GM21447 (cell line): ENCODE results near the gene CYP2C18.
"Not testable (repeated sequence)": the region's sequence is repeated elsewhere in the genome, so short reads cannot be mapped to it uniquely, and the experiment has no call there.

Experiments used
- ATAC-seq: cut with Tn5 transposase; IDR thresholded peaks from one replicate; pipeline ENCODE4 v1.9.1; 2021; ENCODE audit not compliant: unreplicated experiment

The CYP2C18 gene

GRCh38 chr10:94683214-94684054 is at the start of gene CYP2C18:
Gene CYP2C18, plus strand, starts transcription at chr10:94683729. Its CDS starts 91 bp downstream, at chr10:94683820.
- ATAC-seq: no peak

GRCh38 chr10:94638097-94638496 is 45.4 kb upstream of the CYP2C18 start:
- ATAC-seq: not testable (repeated sequence)

GRCh38 chr10:94639902-94640301 is 43.6 kb upstream of the CYP2C18 start:
- no peak for ATAC-seq

GRCh38 chr10:94640562-94640961 is 43.0 kb upstream of the CYP2C18 start:
- ATAC-seq: no peak

- no peak for ATAC-seq
These were observed 42.0 kb upstream of the CYP2C18 start for GRCh38 chr10:94641480-94641879.

GRCh38 chr10:94644352-94644751 is 39.2 kb upstream of the CYP2C18 start:
- ATAC-seq: no peak

GRCh38 chr10:94645285-94645684 is 38.2 kb upstream of the CYP2C18 start:
- no peak for ATAC-seq

- not testable (repeated sequence) for ATAC-seq
These were observed 28.3 kb upstream of the CYP2C18 start for GRCh38 chr10:94655201-94655600.

GRCh38 chr10:94663061-94663460 is 20.5 kb upstream of the CYP2C18 start:
- not testable (repeated sequence) for ATAC-seq

GRCh38 chr10:94666391-94667102 is 17.0 kb upstream of the CYP2C18 start:
- no peak for ATAC-seq

GRCh38 chr10:94673614-94674321 is 9.8 kb upstream of the CYP2C18 start:
- no peak for ATAC-seq

- no peak for ATAC-seq
These were observed 7.0 kb upstream of the CYP2C18 start for GRCh38 chr10:94676496-94676895.

- ATAC-seq: no peak
These were observed 5.8 kb upstream of the CYP2C18 start for GRCh38 chr10:94677691-94678090.

GRCh38 chr10:94678475-94678874 is 5.1 kb upstream of the CYP2C18 start:
- no peak for ATAC-seq

GRCh38 chr10:94680544-94680943 is 3.0 kb upstream of the CYP2C18 start:
- ATAC-seq: no peak

GRCh38 chr10:94682636-94683035 is 893 bp upstream of the CYP2C18 start:
- not testable (repeated sequence) for ATAC-seq

- ATAC-seq: no peak
These were observed 4.2 kb downstream of the CYP2C18 start for GRCh38 chr10:94687625-94688248.

GRCh38 chr10:94706089-94706488 is 22.6 kb downstream of the CYP2C18 start:
- no peak for ATAC-seq

- no peak for ATAC-seq
These were observed 27.0 kb downstream of the CYP2C18 start for GRCh38 chr10:94710578-94710977.

GRCh38 chr10:94725871-94726270 is 42.3 kb downstream of the CYP2C18 start:
- no peak for ATAC-seq

GRCh38 chr10:94735197-94735596 is 51.7 kb downstream of the CYP2C18 start:
- ATAC-seq: no peak
